Neural cell (in vitro differentiated cells): ENCODE measurements around the gene ADCY7. TPM values are rescaled to one million over a fixed set of nuclear protein-coding genes. Genes with fewer than 3 reads are reported as not detected.

Experiments used
- H2AFZ ChIP-seq: fragments of 200-600, 300-800 bp; sonication (generic), shearing (Covaris generic); 2 replicates; pipeline ENCODE4 v1.6.0; 2014; ENCODE audit warnings: low read depth, mild to moderate bottlenecking, antibody characterized with exemption, low read length, moderate library complexity
- H3F3A ChIP-seq: fragments of 200-600 bp; shearing (Covaris generic); 2 replicates; pipeline ENCODE4 v1.6.1; 2016; ENCODE audit warnings: mild to moderate bottlenecking, moderate library complexity, mixed read lengths, antibody characterized with exemption, low read length; ENCODE audit not compliant: insufficient read depth, poor library complexity, severe bottlenecking
- H3K27ac ChIP-seq: fragments of 200-600, 300-800 bp; sonication (generic), shearing (Covaris generic); 2 replicates; pipeline ENCODE4 v1.5.1; 2014; ENCODE audit warnings: mild to moderate bottlenecking, low read length, moderate library complexity
- H3K27me3 ChIP-seq: fragments of 300-800, 200-600 bp; sonication (generic), shearing (Covaris generic); 2 replicates; pipeline ENCODE4 v1.6.0; 2014; ENCODE audit warnings: mild to moderate bottlenecking, low read depth, low read length, moderate library complexity; ENCODE audit not compliant: insufficient read depth
- H3K36me3 ChIP-seq: fragments of 300-800, 200-600 bp; sonication (generic), shearing (Covaris generic); 2 replicates; pipeline ENCODE4 v1.5.1; 2014; ENCODE audit warnings: mild to moderate bottlenecking, antibody characterized with exemption, low read length, moderate library complexity; ENCODE audit not compliant: insufficient read depth
- H3K4me2 ChIP-seq: fragments of 300-800, 200-600 bp; sonication (generic), shearing (Covaris generic); 2 replicates; pipeline ENCODE4 v1.6.0; 2014; ENCODE audit warnings: mild to moderate bottlenecking, low read length
- H3K4me3 ChIP-seq: fragments of 300-800, 200-600 bp; sonication (generic), shearing (Covaris generic); 2 replicates; pipeline ENCODE4 v1.5.1; 2014; ENCODE audit warnings: mild to moderate bottlenecking, low read length, moderate library complexity
- H3K79me2 ChIP-seq: fragments of 200-600 bp; shearing (Covaris generic); replicated peaks from 2 replicates; pipeline ENCODE4 v1.6.0; 2014; ENCODE audit warnings: mild to moderate bottlenecking, low read length, moderate library complexity; ENCODE audit not compliant: insufficient read depth
- H3K9ac ChIP-seq: fragments of 300-800, 200-600 bp; sonication (generic), shearing (Covaris generic); 2 replicates; pipeline ENCODE4 v1.6.1; 2016; ENCODE audit warnings: mild to moderate bottlenecking, low read length, mixed read lengths
- H3K9me2 ChIP-seq: fragments of 200-600 bp; shearing (Covaris generic); 2 replicates; pipeline ENCODE4 v1.6.1; 2016; ENCODE audit warnings: mild to moderate bottlenecking, low read length, mixed read lengths; ENCODE audit not compliant: insufficient read depth
- H3K9me3 ChIP-seq: fragments of 200-600, 300-800 bp; sonication (generic), shearing (Covaris generic); 2 replicates; pipeline ENCODE4 v1.6.1; 2016; ENCODE audit warnings: mild to moderate bottlenecking, mixed run types, low read length, moderate library complexity, mixed read lengths
- H4K20me1 ChIP-seq: fragments of 200-600 bp; shearing (Covaris generic); 2 replicates; pipeline ENCODE4 v1.6.1; 2016; ENCODE audit warnings: mild to moderate bottlenecking, mixed run types; ENCODE audit not compliant: insufficient read depth
- CTCF ChIP-seq: fragments of 450-650 bp; IDR thresholded peaks from 2 replicates; pipeline ENCODE4 v1.5.1; 2014; ENCODE audit warnings: antibody characterized with exemption, mild to moderate bottlenecking, moderate library complexity; ENCODE audit not compliant: poor library complexity, severe bottlenecking
- EP300 ChIP-seq: fragments of 450-650 bp; conservative IDR thresholded peaks from 2 replicates; pipeline ENCODE4 v1.6.1; 2014; ENCODE audit warnings: antibody characterized with exemption, mild to moderate bottlenecking, moderate library complexity; ENCODE audit not compliant: poor library complexity, severe bottlenecking
- EZH2 ChIP-seq: fragments of 200-600, 300-800 bp; shearing (Covaris generic), sonication (generic); IDR thresholded peaks from 2 replicates; pipeline ENCODE4 v1.6.1; 2014; ENCODE audit warnings: antibody characterized with exemption, low read length, borderline replicate concordance, mild to moderate bottlenecking; ENCODE audit not compliant: insufficient read depth, poor library complexity, severe bottlenecking
- MXI1 ChIP-seq: fragments of 450-650 bp; conservative IDR thresholded peaks from 2 replicates; pipeline ENCODE4 v1.6.1; 2014; ENCODE audit warnings: antibody characterized with exemption, mild to moderate bottlenecking; ENCODE audit not compliant: poor library complexity, severe bottlenecking
- POLR2AphosphoS5 ChIP-seq: IDR thresholded peaks from 2 replicates; pipeline ENCODE4 v1.6.1; 2012
- RAD21 ChIP-seq: fragments of 450-650 bp; conservative IDR thresholded peaks from 2 replicates; pipeline ENCODE4 v1.6.1; 2014; ENCODE audit warnings: antibody characterized with exemption, mild to moderate bottlenecking, moderate library complexity
- REST ChIP-seq: IDR thresholded peaks from 2 replicates; pipeline ENCODE4 v1.6.1; 2012; ENCODE audit warnings: borderline replicate concordance
- SMC3 ChIP-seq: fragments of 450-650 bp; conservative IDR thresholded peaks from 2 replicates; pipeline ENCODE4 v1.6.1; 2014; ENCODE audit warnings: antibody characterized with exemption, mild to moderate bottlenecking, moderate library complexity; ENCODE audit not compliant: poor library complexity
- TAF1 ChIP-seq: IDR thresholded peaks from 2 replicates; pipeline ENCODE4 v1.6.1; 2012; ENCODE audit warnings: low read depth
- polyA plus RNA-seq: library from polyadenylated mRNA; depleted of rRNA; stranded (reverse); fragments of >200 nt; gene quantifications from 2 replicates; pipeline ENCODE4 v1.2.3, GENCODE V29; 2014

The ADCY7 gene
- polyA plus RNA-seq, 1 donor from 2014 or later = 2.0 TPM

DNA sequence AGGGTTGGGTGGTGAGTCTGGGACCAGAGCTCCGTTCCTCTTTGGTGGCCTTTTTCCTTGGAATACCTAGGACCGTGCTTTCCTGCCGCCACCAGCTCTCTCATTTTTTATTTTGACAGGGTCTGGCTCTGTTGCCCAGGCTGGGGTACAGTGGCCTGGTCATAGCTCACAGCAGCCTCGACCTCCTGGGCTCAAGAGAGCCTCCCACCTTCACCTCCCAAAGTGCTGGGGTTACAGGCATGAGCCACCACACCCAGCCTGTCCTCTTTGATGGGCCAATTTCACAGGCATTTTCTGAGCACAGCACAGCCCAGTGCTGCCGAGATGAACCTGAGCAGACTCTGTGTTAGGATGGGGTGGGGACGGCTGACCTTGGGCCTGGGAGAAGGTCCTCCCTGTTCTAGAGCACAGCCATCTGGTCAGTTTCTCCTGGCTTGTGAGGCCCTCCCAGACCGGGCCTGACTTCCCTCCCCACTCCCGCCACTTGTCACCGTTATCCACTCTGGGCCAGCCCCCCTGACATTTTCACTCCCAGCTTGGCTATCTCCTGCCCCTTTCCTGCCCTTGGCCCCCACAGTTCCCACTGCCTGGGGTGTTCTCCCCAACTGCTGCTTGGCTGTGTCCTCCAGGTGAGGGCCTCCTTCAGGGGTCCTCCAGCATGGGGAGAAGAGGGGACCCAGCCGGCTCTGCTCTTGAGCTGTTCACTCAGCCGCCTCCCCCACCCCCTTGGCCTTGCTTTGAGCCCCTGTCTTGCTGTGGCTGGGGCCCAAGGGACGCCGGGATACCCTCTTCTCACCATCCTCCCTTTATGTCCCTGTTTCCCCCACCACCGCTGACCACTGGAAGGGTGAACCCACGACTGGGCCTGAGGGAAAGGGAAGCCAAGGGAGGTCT, 5.0 kb downstream of the ADCY7 start:
- H3K79me2 ChIP-seq = no peaks in the 10 kb centered on the region
- no peak overlapping the region for H3K4me2 ChIP-seq
- H2AFZ ChIP-seq = no peak overlapping the region
- no peak overlapping the region for H3K27ac ChIP-seq
- H3K9me2 ChIP-seq = no peaks in the 10 kb centered on the region
- H4K20me1 ChIP-seq = no peaks in the 10 kb centered on the region
- H3K4me3 ChIP-seq = no peak overlapping the region
- H3K36me3 ChIP-seq = no peaks in the 10 kb centered on the region
- no peak overlapping the region for H3K9ac ChIP-seq
- no peaks in the 10 kb centered on the region for H3K27me3 ChIP-seq
- H3F3A ChIP-seq = no peaks in the 10 kb centered on the region
- no peak for TF ChIP-seq POLR2AphosphoS5
- TF ChIP-seq RAD21 = no peak
- TF ChIP-seq SMC3 = no peak
- no peaks in the 10 kb centered on the region for H3K9me3 ChIP-seq

- Histone ChIP-seq H3K9me2 (no peaks in the 10 kb centered on the region), H3K27me3 (no peaks in the 10 kb centered on the region), H3K27ac (no peak overlapping the region), H3F3A (no peaks in the 10 kb centered on the region), H3K79me2 (no peaks in the 10 kb centered on the region), H3K36me3 (no peaks in the 10 kb centered on the region), H3K4me3 (no peak overlapping the region), H3K4me2 (no peak overlapping the region), H3K9ac (no peak overlapping the region), H3K9me3 (no peaks in the 10 kb centered on the region), H2AFZ (no peak overlapping the region), H4K20me1 (no peaks in the 10 kb centered on the region)
- no peak for TF ChIP-seq TAF1
- no peak for TF ChIP-seq REST
- TF ChIP-seq MXI1 = no peak
- no peak for TF ChIP-seq RAD21
- TF ChIP-seq SMC3 = no peak
- TF ChIP-seq POLR2AphosphoS5 = no peak
- TF ChIP-seq EZH2 = no peak
- TF ChIP-seq EP300 = no peak
- TF ChIP-seq CTCF = no peak
Measured at GRCh38 chr16:50272111-50272571, 5.8 kb downstream of the ADCY7 start.
